Measurements from ENCODE around the gene MICAL2. TPM values are rescaled to one million over a fixed set of nuclear protein-coding genes. Genes with fewer than 3 reads are reported as not detected.

MICAL2 gene
- total and polyA plus RNA-seq, 2 of the 13 experiments (the other 11 are each of a cell fraction or from before 2014, with no cell fraction given): 0.78 to 1.1 TPM

Small RNA genes within 50 kb of the gene (microRNA-seq; reads per million reads assigned to microRNA genes)
- not detected for gene MIR6124

Small RNA genes within 50 kb of the gene (small RNA-seq; reads per million reads assigned to genes)
- gene MIR6124 (ENCODE audit: insufficient read depth in 2 of 3, insufficient read length in 3 of 3, low read depth in 2 of 3, low replicate concordance in 1 of 3): 0 reads per million in 3 experiments

Other genes with a start within 250 kb of the MICAL2 start
- gene DKK3, start 102.0 kb upstream of the MICAL2 start, total RNA-seq (2016; rRNA removed; fragmentation: Illumina TruSeq; extraction: Trizol): 0.09 TPM in 1 of 2 replicates, not detected in the other
- 0.20 and 0.67 TPM in 2 replicates for gene DKK3, start 102.0 kb upstream of the MICAL2 start, polyA plus RNA-seq (2011; rRNA removed)